H1 (cell line): Measurements from ENCODE around the gene CIB4. TPM values are rescaled to one million over a fixed set of nuclear protein-coding genes. Genes with fewer than 3 reads are reported as not detected.

ENCODE experiments used
- CTCF ChIA-PET: fragments of 300-600 bp; sonication (Branson Sonifier 250); formaldehyde crosslinking; loops from one replicate; lab custom pipeline; 2021; ENCODE audit not compliant: partially characterized antibody; lab: Charles Lee
- POLR2A ChIA-PET: fragments of 300-600 bp; sonication (Branson Sonifier 250); formaldehyde crosslinking; loops from one replicate; lab custom pipeline; 2021; ENCODE audit warnings: inconsistent platforms; ENCODE audit not compliant: partially characterized antibody; lab: Charles Lee
- DNase-seq, 2 experiments: peaks; one replicate each; pipeline versions ENCODE4 v3.0.0 to v3.0.0-alpha.2; 2010 to 2022; ENCODE audit warnings: low spot score in 2 of 2, low read depth in 1 of 2, mixed read lengths in 1 of 2
- FAIRE-seq: peaks from 2 replicates; lab custom pipeline; 2011; peaks lifted over from hg19 to GRCh38; lab: Jason Lieb, UNC
- H2AFZ ChIP-seq: 2 replicates; pipeline ENCODE4 v1.8.1; 2012; ENCODE audit warnings: low read length, inconsistent platforms
- H2AK5ac ChIP-seq: 2 replicates; pipeline ENCODE4 v1.6.1; 2013; ENCODE audit warnings: low read depth, low read length
- H2BK120ac ChIP-seq: replicated peaks from 2 replicates; pipeline ENCODE3; 2013; ENCODE audit warnings: low read depth, low read length, inconsistent platforms
- H2BK12ac ChIP-seq: 2 replicates; pipeline ENCODE4 v1.6.1; 2013; ENCODE audit warnings: low read depth, low read length
- H2BK15ac ChIP-seq: 2 replicates; pipeline ENCODE4 v1.6.1; 2013; ENCODE audit warnings: low read length
- H2BK20ac ChIP-seq: 2 replicates; pipeline ENCODE4 v1.6.1; 2013; ENCODE audit warnings: low read length
- H2BK5ac ChIP-seq: 2 replicates; pipeline ENCODE4 v1.6.1; 2013; ENCODE audit warnings: low read depth, low read length
- H3K14ac ChIP-seq: 2 replicates; pipeline ENCODE4 v1.6.1; 2013; ENCODE audit warnings: inconsistent platforms; ENCODE audit not compliant: insufficient read length
- H3K18ac ChIP-seq: 2 replicates; pipeline ENCODE4 v1.6.1; 2013; ENCODE audit warnings: low read length; ENCODE audit errors: extremely low read depth
- H3K23ac ChIP-seq: 2 replicates; pipeline ENCODE4 v1.6.1; 2013; ENCODE audit warnings: inconsistent platforms; ENCODE audit not compliant: insufficient read length
- H3K23me2 ChIP-seq: 2 replicates; pipeline ENCODE4 v1.6.1; 2013; ENCODE audit warnings: low read depth, low read length
- H3K27ac ChIP-seq: 2 replicates; pipeline ENCODE4 v1.6.1; 2011; ENCODE audit warnings: low read depth, low read length, inconsistent platforms
- H3K27me3 ChIP-seq, 4 experiments: replicated peaks in 1 of 4; 1 replicate in 1 of 4; 2 replicates in 3 of 4; pipeline versions ENCODE4 v1.6.1 to v1.8.1; 2011 to 2013; ENCODE audit warnings: low read length in 3 of 4, mild to moderate bottlenecking in 3 of 4, inconsistent platforms in 2 of 4, mixed read lengths in 2 of 4, moderate library complexity in 1 of 4; ENCODE audit not compliant: control insufficient read depth in 3 of 4, insufficient read depth in 3 of 4; ENCODE audit errors: extremely low read depth in 1 of 4
- H3K36me3 ChIP-seq, 4 experiments: 2 replicates each; pipeline versions ENCODE4 v1.6.1 to v1.8.1; 2011 to 2013; ENCODE audit warnings: mild to moderate bottlenecking in 4 of 4, low read length in 3 of 4, moderate library complexity in 2 of 4, control low read depth in 1 of 4, inconsistent platforms in 1 of 4; ENCODE audit not compliant: insufficient read depth in 4 of 4, control insufficient read depth in 2 of 4
- H3K4ac ChIP-seq: replicated peaks from 2 replicates; pipeline ENCODE3; 2013; ENCODE audit warnings: low read length, low read depth, mixed read lengths, inconsistent platforms; ENCODE audit not compliant: insufficient read length
- H3K4me1 ChIP-seq, 4 experiments: replicated peaks in 1 of 4; 1 replicate in 1 of 4; 2 replicates in 3 of 4; pipeline versions ENCODE4 v1.6.1 to v1.8.1; 2011 to 2013; ENCODE audit warnings: low read length in 3 of 4, inconsistent platforms in 2 of 4, mixed read lengths in 1 of 4; ENCODE audit not compliant: insufficient read depth in 4 of 4, control insufficient read depth in 3 of 4
- H3K4me2 ChIP-seq, 2 experiments: 2 replicates each; pipeline versions ENCODE4 v1.6.1 to v1.8.1; 2011 to 2013; ENCODE audit warnings: low read depth in 2 of 2, low read length in 2 of 2, control low read depth in 1 of 2, inconsistent platforms in 1 of 2, mild to moderate bottlenecking in 1 of 2; ENCODE audit not compliant: insufficient read depth in 1 of 2
- H3K4me3 ChIP-seq, 4 experiments: fragments of 200-600, 300-600 bp in 1 of 4; sonication (generic), shearing (Covaris generic), sonication (Bioruptor Twin) in 1 of 4; 2 replicates each; pipeline versions ENCODE4 v1.5.1 to v1.8.1; 2011 to 2016; ENCODE audit warnings: low read length in 4 of 4, low read depth in 3 of 4, control low read depth in 2 of 4, inconsistent platforms in 2 of 4, mild to moderate bottlenecking in 2 of 4, mixed read lengths in 1 of 4, moderate library complexity in 1 of 4; ENCODE audit not compliant: insufficient read depth in 2 of 4; ENCODE audit errors: extremely low read depth in 1 of 4
- H3K56ac ChIP-seq: replicated peaks from 2 replicates; pipeline ENCODE3; 2013; ENCODE audit warnings: low read depth, mild to moderate bottlenecking, mixed read lengths, low read length, inconsistent platforms; ENCODE audit not compliant: insufficient read length
- H3K79me1 ChIP-seq: 2 replicates; pipeline ENCODE4 v1.6.1; 2013; ENCODE audit warnings: low read depth, low read length, control low read depth
- H3K79me2 ChIP-seq, 2 experiments: 2 replicates each; pipeline versions ENCODE4 v1.6.1 to v1.8.1; 2012 to 2013; ENCODE audit warnings: low read length in 2 of 2, mild to moderate bottlenecking in 2 of 2, inconsistent platforms in 1 of 2; ENCODE audit not compliant: insufficient read depth in 2 of 2, control insufficient read depth in 1 of 2
- H3K9ac ChIP-seq, 4 experiments: replicated peaks in 1 of 4; 1 replicate in 1 of 4; 2 replicates in 3 of 4; pipeline versions ENCODE4 v1.6.1 to v1.8.1; 2011 to 2013; ENCODE audit warnings: low read depth in 3 of 4, low read length in 3 of 4, control low read depth in 2 of 4, mild to moderate bottlenecking in 2 of 4, moderate library complexity in 2 of 4, inconsistent platforms in 1 of 4; ENCODE audit errors: extremely low read depth in 1 of 4
- H3K9me3 ChIP-seq, 2 experiments: 2 replicates each; pipeline versions ENCODE4 v1.6.1 to v1.8.1; 2012 to 2013; ENCODE audit warnings: mild to moderate bottlenecking in 2 of 2, moderate library complexity in 2 of 2, control low read depth in 1 of 2, inconsistent platforms in 1 of 2, low read depth in 1 of 2, low read length in 1 of 2, mixed read lengths in 1 of 2; ENCODE audit not compliant: insufficient read depth in 2 of 2
- H4K20me1 ChIP-seq, 2 experiments: replicated peaks in 1 of 2; 2 replicates each; pipeline versions ENCODE3 to v1.8.1; 2011 to 2013; ENCODE audit warnings: inconsistent platforms in 2 of 2, low read length in 2 of 2, mild to moderate bottlenecking in 1 of 2; ENCODE audit not compliant: insufficient read depth in 2 of 2, control insufficient read depth in 1 of 2
- H4K5ac ChIP-seq: 2 replicates; pipeline ENCODE4 v1.6.1; 2013; ENCODE audit warnings: low read length, low read depth, mixed read lengths, inconsistent platforms; ENCODE audit not compliant: insufficient read length
- H4K8ac ChIP-seq: 2 replicates; pipeline ENCODE4 v1.8.0; 2013; ENCODE audit warnings: mild to moderate bottlenecking, moderate library complexity, low read length, inconsistent platforms; ENCODE audit not compliant: insufficient read depth; ENCODE audit errors: extremely low read depth
- H4K91ac ChIP-seq: replicated peaks from 2 replicates; pipeline ENCODE3; 2013; ENCODE audit warnings: low read length, mixed read lengths, inconsistent platforms; ENCODE audit not compliant: insufficient read length
- BRCA1 ChIP-seq: IDR thresholded peaks from 2 replicates; pipeline ENCODE4 v1.6.1; 2012; ENCODE audit warnings: low read depth, low read length, improper control_type of control experiment
- CREB1 ChIP-seq: IDR thresholded peaks from 2 replicates; pipeline ENCODE4 v1.6.1; 2012; ENCODE audit warnings: inconsistent platforms
- KDM5A ChIP-seq: fragments of 200-600 bp; IDR thresholded peaks from 2 replicates; pipeline ENCODE4 v1.7.1; 2012; ENCODE audit warnings: mild to moderate bottlenecking, low read length, inconsistent platforms, mixed read lengths
- NRF1 ChIP-seq: IDR thresholded peaks from 2 replicates; pipeline ENCODE4 v1.6.1; 2011; ENCODE audit warnings: mild to moderate bottlenecking, low read depth, low read length, improper control_type of control experiment
- PHF8 ChIP-seq: fragments of 200-600 bp; sonication (generic); conservative IDR thresholded peaks from 2 replicates; pipeline ENCODE4 v1.7.1; 2012; ENCODE audit warnings: low read depth, mild to moderate bottlenecking, inconsistent platforms, low read length, moderate library complexity
- POLR2A ChIP-seq, 2 experiments: IDR thresholded peaks; 1 replicate in 1 of 2; 2 replicates in 1 of 2; pipeline ENCODE4 v1.6.1; 2011; ENCODE audit warnings: low read depth in 2 of 2, low read length in 2 of 2, mild to moderate bottlenecking in 2 of 2; ENCODE audit errors: control extremely low read depth in 1 of 2
- RXRA ChIP-seq: IDR thresholded peaks from 2 replicates; pipeline ENCODE4 v1.6.1; 2011; ENCODE audit warnings: low read depth, mild to moderate bottlenecking, low read length, moderate library complexity; ENCODE audit not compliant: insufficient read depth
- SIN3A ChIP-seq, 2 experiments: IDR thresholded peaks in 1 of 2; conservative IDR thresholded peaks in 1 of 2; 2 replicates each; pipeline ENCODE4 v1.6.1; 2011 to 2012; ENCODE audit warnings: low read length in 2 of 2, improper control_type of control experiment in 1 of 2, low read depth in 1 of 2, mild to moderate bottlenecking in 1 of 2
- SP2 ChIP-seq: IDR thresholded peaks from 2 replicates; pipeline ENCODE4 v1.6.1; 2012; ENCODE audit warnings: mild to moderate bottlenecking, low read length, inconsistent platforms
- SP4 ChIP-seq: IDR thresholded peaks from 2 replicates; pipeline ENCODE4 v1.6.1; 2012; ENCODE audit warnings: low read length, inconsistent platforms
- SRF ChIP-seq: IDR thresholded peaks from 2 replicates; pipeline ENCODE4 v1.6.1; 2011; ENCODE audit warnings: mild to moderate bottlenecking, low read depth, low read length, moderate library complexity
- TAF7 ChIP-seq: optimal IDR thresholded peaks from 2 replicates; pipeline ENCODE3; 2011; ENCODE audit warnings: low read depth, mild to moderate bottlenecking, inconsistent platforms, low read length, moderate library complexity, borderline replicate concordance
- TEAD4 ChIP-seq: IDR thresholded peaks from 2 replicates; pipeline ENCODE4 v1.6.1; 2012; ENCODE audit warnings: low read depth, low read length, inconsistent platforms, mixed read lengths
- WGBS, 2 experiments: shearing (Covaris generic) in 1 of 2; methylation state at CpG; one replicate each; pipeline versions ENCODE4 v1.1.6 to v1.1.7; 2013 to 2015; ENCODE audit warnings: low lambda C conversion rate in 2 of 2, mixed read lengths in 2 of 2, inconsistent platforms in 1 of 2, low coverage in 1 of 2, missing lambda C conversion rate in 1 of 2; ENCODE audit not compliant: insufficient replicate concordance in 2 of 2, insufficient coverage in 1 of 2, insufficient read length in 1 of 2; ENCODE audit errors: extremely low coverage in 1 of 2, missing lambda C conversion rate in 1 of 2; 5-methylcytosine and 5-hydroxymethylcytosine counted together
- polyA plus RNA-seq, 7 experiments: library from polyadenylated mRNA; depleted of rRNA in 3 of 7; stranded (reverse) in 5 of 7; unstranded in 2 of 7; fragments of >200 nt in 5 of 7; fragments of 200-250 nt in 2 of 7; gene quantifications; 1 replicate in 5 of 7; 2 replicates in 1 of 7; 4 replicates in 1 of 7; pipeline versions ENCODE4 v1.2.1 to v1.2.3, GENCODE V29; 2011 to 2013; ENCODE audit warnings: missing spikeins in 2 of 7, mixed read lengths in 2 of 7
- total RNA-seq: library from RNA; stranded (reverse); fragmentation: NEBNext Ultra II Directional; extraction: Animal tissue kit (Norgen Biotek cat#: 25700); gene quantifications from 2 replicates; pipeline ENCODE4 v1.2.1, GENCODE V29; 2021

Gene CIB4
- total and polyA plus RNA-seq, 2 of the 8 experiments (the other 6 are each of a cell fraction or from before 2014, with no cell fraction given), result not detected

- no peaks in the 10 kb centered on the region; a peak in 3 of 7 replicates for H3K27me3 ChIP-seq
- CTCF ChIA-PET, result interaction anchor here (0.6 to 1.2 kb wide), 3 partner anchors 29 to 37 kb away, joined by 3 to 6 read pairs (median 3); no protein-coding TSS in a partner anchor
- no peak overlapping the region for H3K18ac ChIP-seq
- no peak overlapping the region for H3K14ac ChIP-seq
- no peaks in the 10 kb centered on the region for H3K23me2 ChIP-seq
- H3K27ac ChIP-seq, result no peak overlapping the region
- no peak overlapping the region for H3K23ac ChIP-seq
- no peak overlapping the region for H2BK5ac ChIP-seq
- H4K5ac ChIP-seq, result no peak overlapping the region
- no peak overlapping the region for H3K4ac ChIP-seq
- no peak overlapping the region for H2BK20ac ChIP-seq
- FAIRE-seq, result no peak
- H2BK15ac ChIP-seq, result no peak overlapping the region
- no peaks in the 10 kb centered on the region for H3K9me3 ChIP-seq
- H3K56ac ChIP-seq, result no peak overlapping the region
- no peak overlapping the region for H3K9ac ChIP-seq
- no peak overlapping the region for H4K91ac ChIP-seq
- 96% methylated on average over 11 of the region's 11 CpGs; no CpG with 5 or more reads in 1 of the 2 experiments for WGBS, 2 experiments
- TF ChIP-seq PHF8 (no peak), KDM5A (no peak), TEAD4 (no peak), SRF (no peak), NRF1 (no peak), SP2 (no peak), TAF7 (no peak), SP4 (no peak), POLR2A (IDR thresholded peaks at IDR 0.05; ENCODE audit: control extremely low read depth in 1 of 2, low read depth in 2 of 2, low read length in 2 of 2) (no peak), CREB1 (no peak), RXRA (no peak), BRCA1 (no peak), SIN3A (conservative IDR thresholded peaks at IDR 0.05 in 1 of 2, IDR thresholded peaks at IDR 0.05 in 1 of 2; ENCODE audit: low read depth in 1 of 2, low read length in 2 of 2) (no peak)
- no peaks in the 10 kb centered on the region for H4K20me1 ChIP-seq
- no peaks in the 10 kb centered on the region for H3K79me2 ChIP-seq
- H2BK120ac ChIP-seq, result no peak overlapping the region
- no peak overlapping the region for H4K8ac ChIP-seq
- peaks cover 0 to under 1% (median under 1%) of the 10 kb centered on the region in 4 experiments; a peak in 2 of 7 replicates for H3K4me1 ChIP-seq
- DNase-seq, result no peak
- no peak overlapping the region for H2BK12ac ChIP-seq
- no peak overlapping the region for H2AFZ ChIP-seq
- no peak overlapping the region for H2AK5ac ChIP-seq
- no peak overlapping the region for H3K4me2 ChIP-seq
- no peak overlapping the region for H3K4me3 ChIP-seq
- no peaks in the 10 kb centered on the region for H3K36me3 ChIP-seq
- POLR2A ChIA-PET, result no interaction called here
- no peaks in the 10 kb centered on the region for H3K79me1 ChIP-seq
Measured at GRCh38 chr2:26634636-26635230, 6.4 kb downstream of the CIB4 start.
